Fibroblast of lung (primary cell): Measurements from ENCODE around the gene PCDHA7. TPM values are rescaled to one million over a fixed set of nuclear protein-coding genes. Genes with fewer than 3 reads are reported as not detected.
A peak's percentile ranks its signal among the peaks of the same experiment; 100 is the strongest.
"Not testable (repeated sequence)": the region's sequence is repeated elsewhere in the genome, so short reads cannot be mapped to it uniquely, and the experiment has no call there.

Experiments used
- DNase-seq, 2 donors: peaks; one replicate each; pipeline versions ENCODE4 v3.0.0 to v3.0.0-alpha.2; 2010; ENCODE audit warnings: low read depth in 2 of 2
- H2AFZ ChIP-seq: 2 replicates; pipeline ENCODE4 v1.5.1; 2012; ENCODE audit warnings: low read length, control low read depth, inconsistent platforms
- H3K27ac ChIP-seq: 2 replicates; pipeline ENCODE4 v1.5.1; 2011; ENCODE audit warnings: low read length, control low read depth; ENCODE audit not compliant: insufficient read depth
- H3K27me3 ChIP-seq: 2 replicates; pipeline ENCODE4 v1.5.1; 2011; ENCODE audit warnings: mild to moderate bottlenecking, low read length; ENCODE audit not compliant: control insufficient read depth, insufficient read depth
- H3K36me3 ChIP-seq: 2 replicates; pipeline ENCODE4 v1.5.1; 2011; ENCODE audit warnings: low read length; ENCODE audit not compliant: control insufficient read depth, insufficient read depth
- H3K4me1 ChIP-seq: 2 replicates; pipeline ENCODE4 v1.5.1; 2011; ENCODE audit warnings: low read length; ENCODE audit not compliant: control insufficient read depth, insufficient read depth; ENCODE audit errors: extremely low read depth
- H3K4me2 ChIP-seq: 2 replicates; pipeline ENCODE4 v1.5.1; 2011; ENCODE audit warnings: low read length, control low read depth; ENCODE audit not compliant: insufficient read depth; ENCODE audit errors: extremely low read depth
- H3K4me3 ChIP-seq, 4 experiments: fragments of 200-600 bp in 1 of 4; sonication (generic) in 1 of 4; replicated peaks in 1 of 4; 2 replicates each; pipeline ENCODE4 v1.5.1; 2011 to 2016; ENCODE audit warnings: low read length in 4 of 4, low read depth in 3 of 4, mild to moderate bottlenecking in 3 of 4, control low read depth in 2 of 4, inconsistent platforms in 1 of 4, mixed read lengths in 1 of 4; ENCODE audit not compliant: insufficient read depth in 1 of 4; ENCODE audit errors: control extremely low read depth in 1 of 4
- H3K79me2 ChIP-seq: 2 replicates; pipeline ENCODE4 v1.5.1; 2012; ENCODE audit warnings: mild to moderate bottlenecking, low read length, inconsistent platforms; ENCODE audit not compliant: control insufficient read depth, insufficient read depth
- H3K9ac ChIP-seq: 2 replicates; pipeline ENCODE4 v1.5.1; 2011; ENCODE audit warnings: mild to moderate bottlenecking, low read length, control low read depth; ENCODE audit not compliant: insufficient read depth
- H3K9me3 ChIP-seq: 2 replicates; pipeline ENCODE4 v1.5.1; 2012; ENCODE audit warnings: low read depth, low read length; ENCODE audit not compliant: control insufficient read depth, insufficient read depth
- H4K20me1 ChIP-seq: 2 replicates; pipeline ENCODE4 v1.5.1; 2011; ENCODE audit warnings: low read length; ENCODE audit not compliant: control insufficient read depth, insufficient read depth; ENCODE audit errors: extremely low read depth
- EZH2 ChIP-seq: IDR thresholded peaks from 2 replicates; pipeline ENCODE4 v1.5.1; 2012; ENCODE audit warnings: low read length, control low read depth, mild to moderate bottlenecking; ENCODE audit errors: missing control alignments
- polyA plus RNA-seq, 2 donors: library from polyadenylated mRNA; depleted of rRNA in 1 of 2; stranded (reverse) in 1 of 2; unstranded in 1 of 2; fragments of >200 nt; gene quantifications; 2 replicates each; pipeline ENCODE4 v1.2.1, GENCODE V29; 2011 to 2012; ENCODE audit warnings: missing spikeins in 1 of 2
- total RNA-seq: library from RNA; depleted of rRNA; stranded (reverse); fragments of >200 nt; gene quantifications from 2 replicates; pipeline ENCODE4 v1.2.1, GENCODE V29; 2014
- TF ChIP-seq, protein P1 (sequence below), 2 donors: IDR thresholded peaks in 1 of 2; conservative IDR thresholded peaks in 1 of 2; 1 replicate in 1 of 2; 2 replicates in 1 of 2; pipeline ENCODE4 v1.5.1; 2011 to 2012; ENCODE audit warnings: low read length in 2 of 2, control low read depth in 1 of 2, inconsistent platforms in 1 of 2, low read depth in 1 of 2, mild to moderate bottlenecking in 1 of 2

Gene PCDHA7
- total and polyA plus RNA-seq, 2 donors (not counting 1 experiment from before 2014, with no cell fraction given): 2.1 to 2.5 TPM

DNA sequence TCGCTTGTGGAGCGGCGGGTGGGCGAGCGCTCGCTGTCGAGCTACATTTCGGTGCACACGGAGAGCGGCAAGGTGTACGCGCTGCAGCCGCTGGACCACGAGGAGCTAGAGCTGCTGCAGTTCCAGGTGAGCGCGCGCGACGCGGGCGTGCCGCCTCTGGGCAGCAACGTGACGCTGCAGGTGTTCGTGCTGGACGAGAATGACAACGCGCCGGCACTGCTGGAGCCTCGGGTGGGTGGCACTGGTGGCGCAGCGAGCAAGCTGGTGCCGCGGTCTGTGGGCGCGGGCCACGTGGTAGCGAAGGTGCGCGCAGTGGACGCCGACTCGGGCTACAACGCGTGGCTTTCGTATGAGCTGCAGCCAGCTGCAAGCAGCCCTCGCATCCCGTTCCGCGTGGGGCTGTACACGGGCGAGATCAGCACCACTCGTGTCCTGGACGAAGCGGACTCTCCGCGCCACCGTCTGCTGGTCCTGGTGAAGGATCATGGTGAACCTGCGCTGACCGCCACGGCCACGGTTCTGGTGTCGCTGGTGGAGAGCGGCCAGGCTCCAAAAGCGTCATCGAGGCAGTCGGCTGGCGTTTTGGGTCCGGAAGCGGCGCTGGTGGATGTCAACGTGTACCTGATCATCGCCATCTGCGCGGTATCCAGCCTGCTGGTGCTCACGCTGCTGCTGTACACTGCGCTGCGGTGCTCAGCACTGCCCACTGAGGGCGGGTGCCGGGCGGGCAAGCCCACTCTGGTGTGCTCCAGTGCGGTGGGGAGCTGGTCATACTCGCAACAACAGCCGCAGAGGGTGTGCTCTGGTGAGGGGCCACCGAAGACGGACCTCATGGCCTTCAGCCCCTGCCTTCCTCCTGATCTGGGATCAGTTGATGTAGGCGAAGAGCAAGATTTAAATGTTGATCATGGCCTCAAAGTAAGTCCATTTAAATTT lies 9.0 kb downstream of the PCDHA7 start:
- Histone ChIP-seq H3K9ac (no peak overlapping the region), H3K4me1 (no peaks in the 10 kb centered on the region), H4K20me1 (no peaks in the 10 kb centered on the region), H3K9me3 (no peaks in the 10 kb centered on the region), H3K79me2 (no peaks in the 10 kb centered on the region), H3K36me3 (no peaks in the 10 kb centered on the region), H3K4me2 (no peak overlapping the region), H2AFZ (no peak overlapping the region), H3K4me3 (no peak overlapping the region), H3K27me3 (no peaks in the 10 kb centered on the region), H3K27ac (no peak overlapping the region)
- DNase-seq: no peak
- TF ChIP-seq, protein P1, sequence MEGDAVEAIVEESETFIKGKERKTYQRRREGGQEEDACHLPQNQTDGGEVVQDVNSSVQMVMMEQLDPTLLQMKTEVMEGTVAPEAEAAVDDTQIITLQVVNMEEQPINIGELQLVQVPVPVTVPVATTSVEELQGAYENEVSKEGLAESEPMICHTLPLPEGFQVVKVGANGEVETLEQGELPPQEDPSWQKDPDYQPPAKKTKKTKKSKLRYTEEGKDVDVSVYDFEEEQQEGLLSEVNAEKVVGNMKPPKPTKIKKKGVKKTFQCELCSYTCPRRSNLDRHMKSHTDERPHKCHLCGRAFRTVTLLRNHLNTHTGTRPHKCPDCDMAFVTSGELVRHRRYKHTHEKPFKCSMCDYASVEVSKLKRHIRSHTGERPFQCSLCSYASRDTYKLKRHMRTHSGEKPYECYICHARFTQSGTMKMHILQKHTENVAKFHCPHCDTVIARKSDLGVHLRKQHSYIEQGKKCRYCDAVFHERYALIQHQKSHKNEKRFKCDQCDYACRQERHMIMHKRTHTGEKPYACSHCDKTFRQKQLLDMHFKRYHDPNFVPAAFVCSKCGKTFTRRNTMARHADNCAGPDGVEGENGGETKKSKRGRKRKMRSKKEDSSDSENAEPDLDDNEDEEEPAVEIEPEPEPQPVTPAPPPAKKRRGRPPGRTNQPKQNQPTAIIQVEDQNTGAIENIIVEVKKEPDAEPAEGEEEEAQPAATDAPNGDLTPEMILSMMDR (conservative IDR thresholded peaks at IDR 0.05 in 1 of 2, IDR thresholded peaks at IDR 0.05 in 1 of 2; ENCODE audit: low read depth in 1 of 2, low read length in 2 of 2): no peak
- TF ChIP-seq EZH2: no peak

DNA sequence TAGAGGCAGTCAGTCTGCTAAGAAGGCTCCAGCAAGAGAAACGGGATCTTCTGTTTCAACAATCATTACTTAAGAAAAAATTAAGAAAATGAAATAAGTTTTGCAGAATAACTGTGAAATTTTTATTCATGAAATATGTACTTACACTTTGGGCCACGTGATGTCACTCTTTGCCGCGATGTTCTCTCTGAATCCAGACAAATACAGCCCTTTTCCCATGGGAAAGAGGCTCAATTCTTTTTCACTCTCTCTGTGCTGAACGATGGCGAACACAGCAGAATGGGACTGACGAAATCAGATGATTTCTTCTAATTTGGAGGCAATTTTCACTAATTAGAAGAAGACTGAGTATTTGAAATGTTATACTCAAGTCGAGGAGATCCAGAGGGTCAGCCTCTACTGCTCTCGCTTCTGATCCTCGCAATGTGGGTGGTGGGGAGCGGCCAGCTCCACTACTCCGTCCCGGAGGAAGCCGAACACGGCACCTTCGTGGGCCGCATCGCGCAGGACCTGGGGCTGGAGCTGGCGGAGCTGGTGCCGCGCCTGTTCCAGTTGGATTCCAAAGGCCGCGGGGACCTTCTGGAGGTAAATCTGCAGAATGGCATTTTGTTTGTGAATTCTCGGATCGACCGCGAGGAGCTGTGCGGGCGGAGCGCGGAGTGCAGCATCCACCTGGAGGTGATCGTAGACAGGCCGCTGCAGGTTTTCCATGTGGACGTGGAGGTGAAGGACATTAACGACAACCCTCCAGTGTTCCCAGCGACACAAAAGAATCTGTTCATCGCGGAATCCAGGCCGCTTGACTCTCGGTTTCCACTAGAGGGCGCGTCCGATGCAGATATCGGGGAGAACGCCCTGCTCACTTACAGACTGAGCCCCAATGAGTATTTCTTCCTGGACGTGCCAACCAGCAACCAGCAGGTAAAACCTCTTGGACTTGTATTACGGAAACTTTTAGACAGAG lies 14.4 kb downstream of the PCDHA7 start, which contains the start of gene PCDHA9:
TSS of gene PCDHA9 (plus strand) at position 244 of the 964 bp plus-strand sequence. CDS start at position 358, 114 bp downstream.
- H4K20me1 ChIP-seq: not testable (repeated sequence)
- peak in 1 of 2 donors; percentile 9 for DNase-seq

DNA sequence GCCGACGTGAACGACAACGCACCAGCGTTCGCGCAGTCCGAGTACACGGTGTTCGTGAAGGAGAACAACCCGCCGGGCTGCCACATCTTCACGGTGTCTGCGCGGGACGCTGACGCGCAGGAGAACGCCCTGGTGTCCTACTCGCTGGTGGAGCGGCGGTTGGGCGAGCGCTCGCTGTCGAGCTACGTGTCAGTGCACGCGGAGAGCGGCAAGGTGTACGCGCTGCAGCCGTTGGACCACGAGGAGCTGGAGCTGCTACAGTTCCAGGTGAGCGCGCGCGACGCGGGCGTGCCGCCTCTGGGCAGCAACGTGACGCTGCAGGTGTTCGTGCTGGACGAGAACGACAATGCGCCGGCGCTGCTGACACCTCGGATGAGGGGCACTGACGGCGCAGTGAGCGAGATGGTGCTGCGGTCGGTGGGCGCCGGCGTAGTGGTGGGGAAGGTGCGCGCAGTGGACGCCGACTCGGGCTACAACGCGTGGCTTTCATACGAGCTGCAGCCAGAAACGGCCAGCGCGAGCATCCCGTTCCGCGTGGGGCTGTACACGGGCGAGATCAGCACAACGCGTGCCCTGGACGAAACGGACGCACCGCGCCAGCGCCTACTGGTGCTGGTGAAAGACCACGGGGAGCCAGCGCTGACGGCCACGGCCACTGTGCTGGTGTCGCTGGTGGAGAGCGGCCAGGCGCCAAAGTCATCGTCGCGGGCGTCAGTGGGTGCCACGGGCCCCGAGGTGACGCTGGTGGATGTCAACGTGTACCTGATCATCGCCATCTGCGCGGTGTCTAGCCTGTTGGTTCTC lies 16.0 kb downstream of the PCDHA7 start:
- not testable (repeated sequence) for H3K27me3 ChIP-seq, H3K9me3 ChIP-seq, H3K27ac ChIP-seq, DNase-seq, H2AFZ ChIP-seq, H3K36me3 ChIP-seq, H3K4me3 ChIP-seq, H3K4me1 ChIP-seq, H3K9ac ChIP-seq, H3K4me2 ChIP-seq, H3K79me2 ChIP-seq, H4K20me1 ChIP-seq

More for the DNA sequence above, 14.4 kb downstream of the PCDHA7 start, which contains the start of gene PCDHA9:
- not testable (repeated sequence) for H3K4me1 ChIP-seq, H3K9me3 ChIP-seq, H2AFZ ChIP-seq, H3K27ac ChIP-seq, H3K36me3 ChIP-seq, H3K9ac ChIP-seq, H3K4me2 ChIP-seq, H3K4me3 ChIP-seq, H3K27me3 ChIP-seq, H3K79me2 ChIP-seq
